Activated CD4-positive, alpha-beta T cell treated with anti-CD3 and anti-CD28 coated beads for 1 hour (primary cell): ENCODE results near the gene OSBPL10.

Source experiments
- DNase-seq: peaks from one replicate; pipeline ENCODE4 v3.0.0-alpha.2; 2020

OSBPL10 gene

DNA sequence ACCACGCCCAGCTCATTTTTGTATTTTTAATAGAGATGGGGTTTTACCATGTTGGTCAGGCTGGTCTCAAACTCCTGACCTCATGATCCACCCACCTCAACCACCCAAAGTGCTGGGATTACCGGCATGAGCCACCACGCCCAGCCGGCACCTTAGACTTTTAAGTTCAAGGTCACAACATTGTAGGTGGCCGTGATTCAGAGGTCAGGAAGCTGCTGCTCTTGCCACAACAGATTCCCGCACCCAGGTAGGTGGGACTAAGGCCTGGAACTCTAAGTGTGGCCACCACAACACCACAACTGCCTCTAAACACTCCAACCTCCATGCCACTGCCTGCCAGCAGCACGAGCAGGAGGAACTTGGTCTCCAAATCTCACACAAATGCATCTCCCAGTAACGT lies 251.5 kb downstream of the OSBPL10 start:
- DNase-seq, result no peak

DNA sequence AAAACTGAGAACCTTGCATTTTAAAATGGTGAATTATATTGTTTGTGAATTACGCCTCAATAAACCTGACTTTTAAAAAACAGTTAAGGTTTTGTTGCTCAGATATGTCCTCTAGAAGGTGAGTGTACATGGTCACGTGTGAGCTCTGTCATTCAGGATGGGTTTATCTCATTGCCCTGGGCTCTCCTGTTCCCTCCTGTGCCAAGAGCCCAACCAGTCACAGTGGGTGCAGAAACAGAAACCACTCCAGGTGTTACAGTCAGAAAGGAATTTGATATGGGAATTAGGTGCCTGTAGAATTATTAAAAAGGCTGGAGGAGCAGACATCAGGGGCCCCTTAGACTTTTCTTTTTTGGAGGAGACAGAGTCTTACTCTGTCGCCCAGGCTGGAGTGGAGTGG lies 252.0 kb downstream of the OSBPL10 start:
- no peak for DNase-seq

DNA sequence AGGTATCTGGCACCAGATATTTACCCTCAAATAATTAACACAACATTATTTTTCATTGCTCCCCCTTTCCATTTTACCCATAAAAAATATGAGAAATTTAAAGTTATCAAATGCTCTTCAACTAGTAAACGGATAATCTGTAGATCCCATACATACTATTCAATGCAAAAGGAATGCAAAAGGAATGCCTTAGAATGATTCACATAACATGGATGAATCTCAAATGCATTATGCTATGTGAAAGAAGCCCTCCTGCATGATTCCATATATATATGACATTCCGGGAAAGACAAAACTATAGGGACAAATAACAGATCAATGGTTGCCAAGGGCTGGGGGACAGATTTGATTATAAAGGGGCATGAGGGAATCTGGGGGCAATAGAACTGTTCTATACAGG lies 252.7 kb downstream of the OSBPL10 start:
- no peak for DNase-seq

DNA sequence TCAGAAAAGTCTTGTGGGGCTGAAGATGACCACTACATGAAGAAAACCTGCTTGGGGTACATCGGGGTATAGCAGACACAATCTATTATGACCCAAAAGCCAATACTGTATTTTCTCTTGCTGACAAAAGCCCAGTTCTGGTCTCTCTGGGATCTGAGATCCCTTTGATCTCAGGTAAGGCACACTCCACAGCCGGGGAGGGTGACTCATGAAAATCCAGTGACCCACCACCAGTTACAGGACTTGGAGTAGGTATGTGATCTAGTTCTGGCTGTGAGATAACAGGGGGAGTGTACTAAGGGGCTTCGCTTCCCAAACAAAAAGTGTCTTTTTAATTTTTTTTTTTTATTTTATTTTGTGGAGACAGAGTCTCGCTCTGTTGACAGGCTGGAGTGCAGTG lies 255.1 kb downstream of the OSBPL10 start:
- DNase-seq, result no peak

DNA sequence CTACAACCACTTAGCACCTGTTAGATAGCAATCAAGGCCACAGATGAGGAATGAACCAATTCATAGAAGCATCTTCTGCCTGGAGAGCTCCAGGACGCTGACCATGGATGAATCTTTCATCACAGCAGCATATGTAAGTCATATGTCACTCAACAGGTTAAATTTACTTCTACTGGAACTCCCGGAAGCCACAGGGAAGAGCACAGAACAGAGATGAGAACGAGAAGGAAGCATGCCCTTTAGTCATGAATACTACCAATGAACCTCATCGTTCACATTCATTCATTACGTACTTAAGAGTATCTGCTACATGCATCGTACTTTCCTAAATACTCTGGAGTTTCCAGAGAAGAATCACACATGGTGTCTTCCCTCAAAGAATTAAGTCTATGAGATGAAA lies 255.5 kb downstream of the OSBPL10 start:
- no peak for DNase-seq

DNA sequence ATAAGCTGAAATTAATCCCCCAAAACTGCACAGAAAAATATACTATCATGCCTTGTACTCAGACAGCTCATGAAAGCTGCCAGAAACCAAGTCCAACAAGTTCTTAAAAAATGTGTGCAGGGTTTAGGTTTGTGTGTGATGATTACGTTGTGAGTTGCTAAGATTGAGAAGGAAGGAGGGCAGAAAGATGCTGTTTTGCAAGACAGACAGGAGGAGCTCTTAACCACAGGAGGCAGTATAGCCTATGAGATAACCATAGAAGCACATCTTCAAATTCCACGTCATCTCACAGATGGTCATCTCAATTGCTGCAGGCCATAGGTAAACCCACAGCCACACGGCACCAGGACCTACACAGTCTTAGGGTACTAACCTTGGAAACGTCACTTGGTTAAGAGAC lies 256.4 kb downstream of the OSBPL10 start:
- DNase-seq, result no peak

DNA sequence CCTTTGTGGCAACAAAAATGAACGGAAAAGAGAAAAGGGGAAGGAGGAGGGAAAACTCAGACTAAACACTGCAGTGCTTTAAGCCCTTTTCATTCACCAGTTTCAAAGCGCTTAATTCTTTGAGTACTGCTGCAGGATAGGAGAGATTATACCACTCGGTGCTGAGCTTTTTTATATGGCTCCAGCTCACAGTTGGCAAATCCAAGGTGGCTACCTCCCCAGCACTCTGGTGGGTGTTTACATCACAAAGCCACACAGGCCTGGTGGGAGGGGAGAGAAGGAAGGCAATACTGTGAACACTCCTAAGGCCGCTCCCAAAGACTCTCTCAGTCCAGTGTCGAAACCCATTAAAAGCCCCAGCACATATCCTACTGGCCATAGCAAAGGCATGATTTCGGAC lies 256.9 kb downstream of the OSBPL10 start:
- no peak for DNase-seq

DNA sequence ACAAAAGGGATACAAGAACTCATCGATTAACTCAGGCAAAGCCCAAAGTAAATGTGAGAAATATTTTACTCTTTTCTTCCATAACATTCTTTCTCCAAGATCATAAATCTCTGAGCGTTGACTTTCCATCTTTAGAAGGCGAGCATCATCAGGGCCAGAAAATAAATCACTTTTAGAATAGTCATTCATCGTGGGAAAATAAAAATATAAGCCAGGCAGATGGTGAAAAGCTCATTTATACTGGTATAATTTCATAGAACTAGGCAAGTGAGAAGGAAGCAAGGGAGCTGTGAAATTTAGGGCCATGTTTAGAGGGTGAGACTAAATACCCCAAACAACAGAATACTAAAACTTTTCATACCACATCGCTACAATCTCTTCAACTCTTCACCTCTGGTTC lies 257.4 kb downstream of the OSBPL10 start:
- DNase-seq, result no peak

DNA sequence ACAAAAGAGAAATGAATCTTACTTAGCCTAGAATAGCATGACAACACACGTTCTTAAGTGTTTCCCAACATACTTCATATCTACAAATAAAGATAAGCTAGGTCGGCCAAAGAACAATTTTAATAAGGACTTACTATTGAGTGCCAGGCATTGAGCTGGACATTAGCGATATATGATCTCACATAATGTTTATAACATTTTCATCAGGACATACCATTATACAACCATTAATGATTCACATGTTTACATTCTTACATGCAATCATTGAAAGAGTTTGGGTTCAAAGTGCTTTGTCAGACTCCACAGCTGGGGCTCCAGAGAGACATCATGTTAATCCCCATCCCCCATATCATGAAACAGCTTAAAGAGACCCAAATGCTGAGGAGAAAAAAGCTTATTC lies 259.4 kb downstream of the OSBPL10 start:
- no peak for DNase-seq

DNA sequence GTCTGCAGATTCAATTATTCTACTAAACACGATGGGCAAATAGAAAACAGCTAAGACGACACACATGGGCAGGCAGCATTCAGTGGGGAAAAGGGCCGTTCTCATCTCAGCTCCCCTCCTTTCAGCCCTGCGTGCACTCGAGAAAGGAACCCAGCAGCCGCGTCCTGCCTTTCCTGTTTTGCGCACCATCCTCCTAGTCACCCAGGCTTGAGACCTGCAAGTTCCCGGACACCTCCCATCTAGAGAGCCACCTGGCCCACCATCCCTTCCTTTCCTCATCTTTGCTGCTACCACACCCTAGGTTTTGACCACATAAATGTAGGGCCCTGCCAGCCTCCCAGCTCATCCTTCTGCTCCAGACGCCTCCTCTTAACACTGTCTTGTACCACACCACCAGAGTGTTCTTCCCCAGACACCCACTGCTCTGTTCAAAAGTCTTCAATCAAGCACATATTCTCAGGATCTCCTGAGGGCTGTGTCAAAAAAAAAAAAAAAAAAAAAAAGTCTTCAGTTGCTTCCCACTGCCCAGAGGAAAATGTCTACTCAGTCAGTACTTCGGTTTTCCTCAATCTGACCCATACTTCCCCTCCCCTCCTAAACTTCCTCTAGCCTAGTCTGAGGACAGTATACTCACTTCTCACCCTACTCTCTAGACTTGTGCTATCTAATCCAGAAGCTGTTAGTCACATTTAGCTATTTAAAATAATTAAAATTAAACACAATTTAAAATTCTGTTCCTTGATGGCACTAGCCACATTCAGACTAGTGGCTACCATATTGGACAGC lies 266.4 kb downstream of the OSBPL10 start:
- DNase-seq, result no peak

DNA sequence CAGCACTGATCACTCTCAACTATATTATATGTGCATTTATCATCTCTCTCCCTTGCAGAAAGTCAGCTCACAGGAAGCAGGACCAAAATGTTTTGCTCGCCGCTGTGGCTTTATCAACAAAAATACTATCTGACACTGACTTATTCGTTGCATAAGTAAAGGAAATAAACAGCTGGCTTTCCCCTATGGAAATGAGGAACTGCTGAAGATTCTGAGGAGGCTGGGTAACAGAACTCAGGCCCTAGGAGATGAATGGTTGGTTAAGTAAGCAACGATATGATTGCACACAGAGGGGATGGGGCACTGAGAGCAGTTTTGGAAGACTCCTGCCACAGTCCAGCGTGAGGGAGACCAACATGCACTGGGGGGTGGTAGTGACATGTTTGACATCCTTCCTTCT lies 267.2 kb downstream of the OSBPL10 start:
- no peak for DNase-seq

DNA sequence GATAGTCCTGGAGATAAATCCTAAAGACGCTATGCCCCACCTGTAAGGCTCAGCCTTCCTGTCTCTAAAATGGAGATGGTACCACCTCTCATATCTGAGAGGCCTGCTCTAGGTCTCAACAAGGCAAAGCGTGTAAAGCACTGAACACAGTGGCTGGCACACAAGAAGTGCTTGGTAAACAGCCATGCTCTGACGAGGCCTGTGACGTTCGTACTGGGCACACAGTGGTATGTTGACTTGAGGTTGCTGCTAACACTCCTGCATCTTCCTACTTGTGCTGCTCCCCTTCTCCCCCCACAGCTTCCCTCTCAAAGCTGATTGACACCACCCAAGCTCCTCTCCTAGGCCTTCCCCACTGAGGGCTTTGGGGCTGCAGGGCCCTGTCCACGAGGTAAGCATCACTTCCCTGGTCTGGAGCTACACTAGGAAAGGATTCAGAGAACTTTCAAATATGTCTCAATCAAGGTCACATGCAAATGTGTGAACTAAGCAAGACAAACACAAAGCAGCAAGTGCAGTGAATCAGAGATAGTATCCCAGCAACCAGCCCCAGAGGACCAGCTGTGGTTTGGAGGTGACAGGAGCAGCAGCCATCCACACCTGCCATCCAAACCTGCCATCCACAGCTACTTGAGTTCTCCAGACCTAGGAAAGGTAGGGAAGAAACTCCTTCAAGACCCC lies 270.8 kb downstream of the OSBPL10 start:
- no peak for DNase-seq

DNA sequence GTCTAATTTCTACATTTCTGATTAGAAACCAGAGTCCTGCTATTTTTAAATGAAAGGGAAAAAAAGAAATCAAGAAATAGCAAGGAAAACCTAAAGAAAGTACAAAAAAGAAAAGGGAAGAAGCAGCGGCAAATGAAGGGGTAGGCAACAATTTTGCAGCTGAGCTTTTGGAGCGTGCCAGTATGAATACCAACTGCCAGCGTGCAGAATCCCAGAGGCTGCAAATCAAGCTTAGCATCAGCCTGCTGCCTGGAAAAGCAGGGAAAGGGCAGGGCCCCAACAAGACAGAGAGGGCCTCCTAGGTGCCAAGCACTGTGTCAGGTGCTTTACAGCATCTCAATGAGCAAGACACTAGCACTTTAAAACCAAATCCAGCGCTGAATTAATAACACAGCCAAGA lies 271.5 kb downstream of the OSBPL10 start:
- no peak for DNase-seq

DNA sequence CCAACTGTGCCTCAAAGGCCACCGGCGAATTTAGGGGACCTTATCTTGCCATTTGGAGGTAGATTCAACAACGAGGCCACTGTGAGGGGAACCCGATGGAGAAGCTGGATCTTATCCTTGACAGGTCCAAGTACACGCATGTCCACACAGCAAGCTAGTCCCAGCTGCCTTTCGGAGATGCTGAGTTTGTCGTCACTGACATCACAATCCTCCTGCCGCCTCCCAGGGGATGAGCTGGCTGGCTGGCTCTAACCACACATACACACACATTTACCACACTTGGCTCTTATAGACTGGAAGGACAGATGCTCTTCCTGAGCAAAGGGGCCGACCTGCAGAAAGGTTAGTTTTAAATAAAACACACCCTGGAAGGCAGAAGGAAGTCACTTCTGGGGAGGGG lies 272.1 kb downstream of the OSBPL10 start:
- no peak for DNase-seq

DNA sequence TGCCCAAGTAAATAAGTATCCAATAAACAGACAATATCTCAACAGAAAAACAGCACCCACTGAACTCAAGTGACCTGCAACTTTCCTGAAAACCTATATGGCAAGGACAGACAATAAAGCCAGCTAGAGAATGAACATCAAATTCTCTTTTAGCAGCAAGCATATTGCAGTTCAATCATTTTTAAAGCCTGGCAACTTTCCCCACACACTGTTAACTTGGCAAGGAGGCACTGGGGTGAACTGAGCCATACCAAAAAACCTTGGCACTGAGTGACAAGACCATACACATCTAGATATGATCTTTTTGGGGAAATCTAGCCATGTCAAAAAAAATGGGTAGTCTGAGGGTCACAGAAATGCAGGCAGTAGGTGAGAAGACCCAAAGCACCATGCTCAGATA lies 273.8 kb downstream of the OSBPL10 start:
- DNase-seq, result no peak

DNA sequence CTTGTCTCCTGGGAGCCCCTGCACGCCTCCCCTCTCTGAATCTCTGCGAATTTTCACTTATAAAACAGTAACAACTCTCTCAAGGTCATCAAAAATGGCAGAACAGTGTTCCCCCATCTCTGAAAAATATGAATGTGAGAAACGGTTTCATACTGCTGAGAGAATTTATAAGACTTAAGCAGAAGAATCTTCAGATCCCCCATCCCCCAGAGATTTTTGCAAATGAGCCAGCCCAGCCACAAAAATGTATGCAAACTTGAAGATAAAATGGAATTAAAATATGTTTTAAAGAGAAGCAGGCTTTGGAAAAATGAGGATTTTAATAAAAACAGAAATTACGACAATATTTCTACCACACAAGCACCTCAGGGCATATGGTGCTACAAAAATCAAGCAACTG lies 275.3 kb downstream of the OSBPL10 start:
- DNase-seq, result no peak

DNA sequence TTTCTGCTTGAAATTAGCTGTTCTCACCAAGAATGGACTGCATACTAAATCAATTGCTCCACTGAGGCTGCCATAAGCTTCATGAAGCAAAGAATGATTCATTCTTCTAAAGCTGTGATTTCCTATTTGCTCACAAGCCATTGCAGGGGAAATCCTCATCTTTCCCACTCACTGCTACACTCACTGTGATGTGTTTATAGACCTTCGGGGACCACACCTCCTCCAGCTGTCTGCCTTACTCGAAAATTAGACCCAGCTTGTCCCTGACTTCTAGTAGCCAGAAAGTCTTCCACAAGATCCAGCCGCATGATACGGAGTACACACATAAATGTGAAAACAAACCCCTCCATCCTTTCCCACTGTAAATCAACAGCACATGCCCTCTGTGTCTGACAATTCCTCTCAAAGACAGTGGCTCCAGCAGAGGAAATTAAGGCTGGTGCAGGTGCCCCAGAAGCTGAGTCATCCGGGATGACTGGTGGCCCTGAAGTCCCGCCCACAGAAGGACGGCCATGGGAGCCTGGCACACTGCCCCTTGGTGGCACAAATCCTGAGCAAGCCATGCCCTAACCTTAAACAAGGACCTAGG lies 276.4 kb downstream of the OSBPL10 start:
- DNase-seq, result no peak

DNA sequence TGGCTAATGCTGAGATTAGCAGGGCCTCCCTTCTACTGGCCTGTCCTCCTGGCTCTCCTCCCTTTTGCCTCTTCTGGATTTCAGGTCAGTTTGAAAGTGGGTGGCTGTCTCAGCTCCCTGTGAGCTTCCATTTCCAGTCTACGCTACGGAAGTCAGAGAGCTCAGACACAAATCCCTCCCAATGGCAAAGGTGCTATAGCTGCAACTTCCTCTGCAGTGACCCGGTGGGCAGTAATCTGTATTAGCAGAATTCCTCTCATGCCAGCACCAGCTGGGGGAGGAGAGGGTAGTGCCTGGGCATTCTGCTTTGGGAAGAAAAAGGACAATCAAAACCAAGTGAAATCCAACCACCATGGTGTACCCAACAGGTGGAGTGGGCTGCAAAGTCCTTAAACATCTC lies 276.9 kb downstream of the OSBPL10 start:
- no peak for DNase-seq

DNA sequence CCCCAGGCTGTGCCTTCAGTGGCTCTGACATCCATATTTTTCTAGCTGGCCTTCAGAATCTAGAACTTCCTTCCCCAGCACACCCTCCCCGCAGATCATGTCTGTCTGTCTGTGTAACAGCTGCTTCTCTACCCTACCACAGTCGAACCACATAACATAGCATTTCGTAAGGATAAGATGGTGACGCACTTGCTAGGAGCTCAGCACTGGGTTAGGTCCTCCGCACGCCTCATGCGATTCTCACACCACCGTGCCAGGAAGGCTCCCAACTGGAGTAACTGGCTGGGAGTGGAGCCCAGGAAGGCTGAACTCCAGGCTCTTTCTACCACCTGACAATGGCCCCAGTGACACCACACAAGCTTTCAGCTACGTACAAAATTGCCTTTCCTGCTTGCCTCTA lies 279.8 kb downstream of the OSBPL10 start:
- no peak for DNase-seq

DNA sequence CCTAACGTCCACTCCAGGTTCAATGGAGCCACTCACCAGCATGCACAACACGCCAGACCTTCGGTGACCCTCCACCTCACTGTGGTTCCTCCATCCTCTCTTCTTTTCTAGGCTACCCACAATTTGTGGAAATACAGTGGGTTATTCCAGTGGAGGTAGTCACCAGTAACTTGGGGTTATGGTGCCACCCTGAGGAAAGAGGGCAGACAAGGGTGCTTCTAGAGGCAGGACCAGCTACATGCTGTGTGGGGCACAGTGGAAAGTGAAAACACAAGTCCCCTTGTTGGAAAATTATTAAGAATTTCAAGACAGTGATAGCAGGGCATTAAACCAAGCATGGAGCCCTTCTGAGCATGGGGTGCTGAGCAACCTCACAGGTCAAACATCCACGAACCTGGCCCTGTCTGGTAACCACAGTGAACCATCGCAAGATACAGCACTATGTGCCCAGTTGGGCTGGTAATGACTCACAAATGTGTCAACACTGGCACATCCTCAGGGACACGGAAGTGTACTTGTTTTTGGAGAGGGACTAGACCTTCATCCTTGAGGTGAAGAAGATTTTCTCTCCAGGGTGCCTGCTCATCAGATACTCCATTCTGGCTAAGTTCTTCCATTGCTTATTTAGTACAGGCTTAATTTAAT lies 281.6 kb downstream of the OSBPL10 start:
- no peak for DNase-seq

DNA sequence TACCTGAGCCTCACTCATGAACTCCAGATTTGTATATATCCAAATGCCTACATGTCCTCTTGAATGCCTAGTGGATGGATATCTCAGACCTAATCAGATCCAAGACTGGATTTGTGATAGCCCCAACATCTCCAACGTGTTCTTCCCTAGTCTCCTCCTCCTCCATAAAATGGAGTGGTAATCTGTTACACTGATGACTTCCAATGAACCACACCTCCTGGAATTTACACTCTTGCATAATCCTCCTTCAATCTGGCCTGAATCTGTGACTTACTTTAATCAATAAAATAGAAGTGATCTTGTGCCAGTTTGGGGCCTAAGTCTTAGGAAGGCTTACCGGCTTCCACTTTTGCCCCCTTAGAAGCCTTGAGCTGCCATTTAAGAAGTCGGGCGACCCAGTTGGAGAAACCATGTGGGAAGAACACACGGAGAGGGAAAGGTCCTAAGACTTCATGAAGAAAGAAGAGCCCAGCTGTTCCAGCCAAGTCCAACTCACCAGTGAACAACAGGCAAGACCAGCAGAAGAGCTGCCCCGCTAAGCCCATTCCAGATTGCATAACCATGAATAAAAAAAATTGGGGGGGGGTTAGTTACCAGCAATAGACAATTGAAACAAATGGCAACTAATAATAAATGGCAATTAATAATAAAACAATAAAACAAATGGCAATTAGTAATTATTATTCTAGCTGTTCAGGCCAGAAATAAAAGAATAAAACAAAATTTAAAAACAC lies 284.1 kb downstream of the OSBPL10 start:
- no peak for DNase-seq

DNA sequence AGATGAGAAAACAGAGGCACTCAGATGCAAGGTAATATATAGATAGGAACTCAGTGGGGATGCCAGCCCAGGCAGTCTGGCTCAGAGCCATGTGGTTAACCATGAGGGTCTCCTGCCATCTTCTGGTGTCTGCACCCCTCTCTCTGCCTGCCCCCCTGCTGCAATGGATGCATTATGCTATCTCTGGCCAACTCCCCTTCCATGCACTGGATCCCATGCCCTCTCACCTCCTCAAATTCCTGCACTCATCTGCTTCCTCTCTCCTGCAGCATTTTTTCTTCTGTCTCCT lies 285.1 kb downstream of the OSBPL10 start:
- DNase-seq, result no peak

DNA sequence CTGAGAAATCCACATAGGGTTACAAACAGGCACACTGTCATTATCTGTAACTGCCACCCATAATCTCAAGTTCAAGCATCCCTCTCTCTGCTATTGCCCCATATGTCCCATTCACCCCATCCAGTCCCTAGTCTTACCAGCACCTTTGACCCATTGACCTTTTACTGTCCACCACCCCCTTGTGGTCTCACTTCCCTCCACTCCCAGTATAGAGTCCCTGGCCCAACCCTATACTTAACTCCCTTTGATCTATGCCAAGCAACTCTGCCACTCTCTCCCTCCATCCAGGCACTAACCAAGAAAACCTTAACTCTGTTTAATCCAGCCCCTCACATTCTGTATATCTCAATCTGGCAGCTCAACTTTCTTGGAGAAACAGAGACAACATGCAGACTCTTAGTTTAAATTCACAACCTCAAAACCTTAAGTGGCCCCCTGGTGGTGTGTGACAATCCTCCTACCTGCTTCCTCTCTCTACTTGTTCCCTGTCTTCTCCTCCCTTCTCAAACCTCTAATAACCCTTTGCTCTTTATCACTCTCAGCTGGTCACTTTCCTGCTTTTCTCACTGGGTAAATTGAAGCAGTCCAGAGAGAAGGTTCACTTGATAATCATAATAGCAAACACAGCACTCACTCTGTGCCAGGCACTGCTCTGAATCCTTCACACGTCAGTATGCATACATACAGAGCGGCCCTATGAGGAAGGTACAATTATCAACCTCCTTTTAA lies 285.6 kb downstream of the OSBPL10 start:
- no peak for DNase-seq
